Panc1 (cell line): ENCODE results near the gene ARGLU1. TPM values are rescaled to one million over a fixed set of nuclear protein-coding genes. Genes with fewer than 3 reads are reported as not detected.

ENCODE experiments used
- ATAC-seq: fragments of 200-7000 bp; cut with Tn5 transposase; 2 replicates; pipeline ENCODE4 v1.9.1; 2020; ENCODE audit warnings: mild to moderate bottlenecking, moderate library complexity
- BruUV-seq: library from RNA; stranded (reverse); fragments of 400-500 nt; replicated peaks from 2 replicates; lab custom pipeline; 2021; lab: Mats Ljungman, UMichigan
- CTCF ChIA-PET: fragments of 300-600 bp; sonication (Branson Sonifier 250); formaldehyde crosslinking; loops from one replicate; lab custom pipeline; 2022; ENCODE audit warnings: antibody characterized with exemption; lab: Charles Lee
- POLR2A ChIA-PET: fragments of 300-600 bp; sonication (Branson Sonifier 250); formaldehyde crosslinking; loops from one replicate; lab custom pipeline; 2022; ENCODE audit warnings: antibody characterized with exemption; lab: Charles Lee
- DNase-seq: peaks from one replicate; pipeline ENCODE4 v3.0.0-alpha.2; 2010; ENCODE audit warnings: low read depth, low spot score
- H3K27ac ChIP-seq: 2 replicates; pipeline ENCODE4 v1.5.1; 2011; ENCODE audit warnings: mild to moderate bottlenecking, low read length, inconsistent platforms
- H3K27me3 ChIP-seq: fragments of 200-500 bp; sonication (Bioruptor generic); 2 replicates; pipeline ENCODE4 v1.6.0; 2014; ENCODE audit warnings: low read length, inconsistent platforms; ENCODE audit not compliant: control insufficient read depth, insufficient read depth
- H3K36me3 ChIP-seq: fragments of 200-500 bp; sonication (Bioruptor generic); 2 replicates; pipeline ENCODE4 v1.5.1; 2014; ENCODE audit warnings: inconsistent platforms, mild to moderate bottlenecking, low read length, moderate library complexity; ENCODE audit not compliant: control insufficient read depth, insufficient read depth
- H3K4me1 ChIP-seq: 2 replicates; pipeline ENCODE4 v1.5.1; 2011; ENCODE audit warnings: inconsistent platforms, mild to moderate bottlenecking, low read length, moderate library complexity; ENCODE audit not compliant: control insufficient read depth, insufficient read depth
- H3K4me3 ChIP-seq, 2 experiments: 2 replicates each; pipeline ENCODE4 v1.5.1; 2011 to 2012; ENCODE audit warnings: low read depth in 2 of 2, low read length in 2 of 2, mild to moderate bottlenecking in 2 of 2, inconsistent platforms in 1 of 2, moderate library complexity in 1 of 2
- H3K9me3 ChIP-seq: fragments of 200-500 bp; sonication (Bioruptor generic); 2 replicates; pipeline ENCODE4 v1.5.1; 2014; ENCODE audit warnings: low read depth, mild to moderate bottlenecking, inconsistent platforms, low read length, moderate library complexity; ENCODE audit not compliant: control insufficient read depth, insufficient read depth
- POLR2AphosphoS5 ChIP-seq: IDR thresholded peaks from 2 replicates; pipeline ENCODE4 v1.6.1; 2012; ENCODE audit warnings: mild to moderate bottlenecking, low read depth, low read length, moderate library complexity
- SIN3A ChIP-seq: IDR thresholded peaks from 2 replicates; pipeline ENCODE4 v1.6.1; 2012; ENCODE audit warnings: low read depth, mild to moderate bottlenecking, low read length, moderate library complexity, borderline replicate concordance; ENCODE audit not compliant: insufficient read depth
- TCF7L2 ChIP-seq: IDR thresholded peaks from 2 replicates; pipeline ENCODE4 v1.6.1; 2011; ENCODE audit warnings: mild to moderate bottlenecking, low read depth, low read length, inconsistent platforms
- in situ Hi-C: cut with HindIII; loops from 2 replicates; pipeline ENCODE4 v1.10.0; 2016; ENCODE audit warnings: low sequenced_read_pairs, low pct_unique_long_range_greater_than_20kb
- intact Hi-C: fragments of 100-400 bp; cut with micrococcal nuclease; formaldehyde crosslinking; loops from one replicate; pipeline ENCODE4 v1.10.0; 2022; ENCODE audit not compliant: unreplicated experiment
- total RNA-seq: library from RNA; stranded (reverse); gene quantifications from one replicate; pipeline ENCODE4 v1.2.1, GENCODE V29; 2021; ENCODE audit not compliant: unreplicated experiment
- TF ChIP-seq, protein P1 (sequence below), 2 experiments: IDR thresholded peaks; 2 replicates each; pipeline ENCODE4 v1.6.1; 2011 to 2012; ENCODE audit warnings: low read depth in 2 of 2, control low read depth in 1 of 2, low read length in 1 of 2, mild to moderate bottlenecking in 1 of 2, moderate library complexity in 1 of 2; ENCODE audit not compliant: insufficient read depth in 1 of 2
- TF ChIP-seq, protein P2 (sequence below): fragments of 450-650 bp; IDR thresholded peaks from 2 replicates; pipeline ENCODE4 v1.5.1; 2017; ENCODE audit warnings: mild to moderate bottlenecking

The ARGLU1 gene
- total RNA-seq, 1 experiment from 2014 or later, result 38.5 TPM

DNA sequence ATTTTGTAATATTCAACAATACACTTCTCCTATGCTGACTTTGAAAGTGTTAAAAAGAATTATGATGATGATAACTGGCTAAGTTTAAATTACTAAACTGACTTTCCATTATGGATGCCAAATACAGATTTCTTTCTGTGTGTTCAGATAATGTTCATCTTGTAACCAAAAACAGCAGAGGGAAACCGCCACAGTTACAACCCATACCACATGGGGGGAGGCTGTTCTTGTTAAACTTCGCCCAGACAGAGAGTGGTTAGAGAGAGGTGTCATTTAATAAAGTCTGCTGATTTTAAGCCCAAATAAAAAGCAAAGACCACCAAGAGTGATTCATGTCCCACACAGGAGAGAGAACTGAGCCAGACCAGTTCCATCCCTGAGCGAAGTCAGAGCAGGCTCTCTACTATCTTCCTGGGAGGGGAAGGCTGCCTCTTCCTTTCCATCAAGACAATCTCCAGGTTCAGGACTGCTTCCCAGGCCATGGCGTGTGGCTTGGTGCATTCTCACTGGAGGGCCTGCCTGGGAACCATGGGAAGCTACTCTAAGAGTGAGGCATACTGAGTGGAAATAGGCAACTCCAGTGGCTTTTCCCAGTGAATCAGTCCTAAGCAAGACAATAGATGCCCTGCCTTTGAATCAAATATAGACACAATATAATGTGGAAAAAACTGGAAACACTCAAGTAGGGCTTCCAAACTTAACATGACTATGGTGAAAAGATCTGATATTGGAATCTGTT, 50.7 kb downstream of the ARGLU1 start:
- BruUV-seq, result no TSS peak

DNA sequence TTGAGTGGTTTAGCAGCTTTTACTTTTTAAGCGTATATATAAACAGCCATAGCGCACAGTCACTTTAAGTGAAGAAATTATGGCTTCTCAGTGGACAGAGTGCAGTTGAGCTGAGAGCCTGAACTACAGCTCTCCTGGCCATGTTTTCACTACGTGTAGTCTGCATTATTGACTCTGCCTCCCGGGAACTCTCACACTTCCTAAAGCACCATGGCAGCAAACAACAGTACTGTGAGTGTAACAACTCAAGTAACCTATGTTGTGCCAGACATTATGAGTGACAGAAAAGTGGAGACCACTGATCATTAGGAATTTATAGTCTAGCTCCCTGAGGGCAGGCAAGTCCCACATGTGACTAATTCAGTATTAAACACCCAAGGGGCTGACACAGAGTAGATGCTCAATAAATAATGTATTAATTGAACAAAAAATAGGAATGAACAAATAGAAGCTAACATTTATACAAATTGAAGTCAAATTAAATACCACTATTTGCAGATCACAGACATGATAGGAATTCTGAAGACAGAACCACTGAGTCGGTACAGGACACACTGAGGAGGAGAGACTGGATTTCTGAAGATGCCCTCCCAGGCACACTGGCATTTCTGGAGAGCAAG, 52.2 kb downstream of the ARGLU1 start:
- no peaks in the 10 kb centered on the region for H3K36me3 ChIP-seq
- H3K4me1 ChIP-seq, result no peaks in the 10 kb centered on the region; the same call in 1 of the 2 replicates
- no peak for ATAC-seq
- no peak overlapping the region for H3K27ac ChIP-seq
- CTCF ChIA-PET, result no interaction called here
- no peak overlapping the region for H3K4me3 ChIP-seq
- POLR2A ChIA-PET, result no interaction called here
- no peak for DNase-seq
- BruUV-seq, result no TSS peak
- intact Hi-C loops (no loop called here), in situ Hi-C loops (no loop called here)
- TF ChIP-seq, protein P1, sequence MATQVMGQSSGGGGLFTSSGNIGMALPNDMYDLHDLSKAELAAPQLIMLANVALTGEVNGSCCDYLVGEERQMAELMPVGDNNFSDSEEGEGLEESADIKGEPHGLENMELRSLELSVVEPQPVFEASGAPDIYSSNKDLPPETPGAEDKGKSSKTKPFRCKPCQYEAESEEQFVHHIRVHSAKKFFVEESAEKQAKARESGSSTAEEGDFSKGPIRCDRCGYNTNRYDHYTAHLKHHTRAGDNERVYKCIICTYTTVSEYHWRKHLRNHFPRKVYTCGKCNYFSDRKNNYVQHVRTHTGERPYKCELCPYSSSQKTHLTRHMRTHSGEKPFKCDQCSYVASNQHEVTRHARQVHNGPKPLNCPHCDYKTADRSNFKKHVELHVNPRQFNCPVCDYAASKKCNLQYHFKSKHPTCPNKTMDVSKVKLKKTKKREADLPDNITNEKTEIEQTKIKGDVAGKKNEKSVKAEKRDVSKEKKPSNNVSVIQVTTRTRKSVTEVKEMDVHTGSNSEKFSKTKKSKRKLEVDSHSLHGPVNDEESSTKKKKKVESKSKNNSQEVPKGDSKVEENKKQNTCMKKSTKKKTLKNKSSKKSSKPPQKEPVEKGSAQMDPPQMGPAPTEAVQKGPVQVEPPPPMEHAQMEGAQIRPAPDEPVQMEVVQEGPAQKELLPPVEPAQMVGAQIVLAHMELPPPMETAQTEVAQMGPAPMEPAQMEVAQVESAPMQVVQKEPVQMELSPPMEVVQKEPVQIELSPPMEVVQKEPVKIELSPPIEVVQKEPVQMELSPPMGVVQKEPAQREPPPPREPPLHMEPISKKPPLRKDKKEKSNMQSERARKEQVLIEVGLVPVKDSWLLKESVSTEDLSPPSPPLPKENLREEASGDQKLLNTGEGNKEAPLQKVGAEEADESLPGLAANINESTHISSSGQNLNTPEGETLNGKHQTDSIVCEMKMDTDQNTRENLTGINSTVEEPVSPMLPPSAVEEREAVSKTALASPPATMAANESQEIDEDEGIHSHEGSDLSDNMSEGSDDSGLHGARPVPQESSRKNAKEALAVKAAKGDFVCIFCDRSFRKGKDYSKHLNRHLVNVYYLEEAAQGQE (IDR thresholded peaks at IDR 0.05; ENCODE audit: insufficient read depth in 1 of 2, low read depth in 2 of 2, low read length in 1 of 2), result no peak
- TF ChIP-seq SIN3A, result no peak
- H3K9me3 ChIP-seq, result no peaks in the 10 kb centered on the region
- no peaks in the 10 kb centered on the region for H3K27me3 ChIP-seq

More for the DNA sequence above, 50.7 kb downstream of the ARGLU1 start:
- POLR2A ChIA-PET, result no interaction called here
- CTCF ChIA-PET, result no interaction called here
- Histone ChIP-seq H3K27ac (no peak overlapping the region), H3K4me3 (no peak overlapping the region), H3K27me3 (no peaks in the 10 kb centered on the region), H3K36me3 (no peaks in the 10 kb centered on the region), H3K4me1 (no peaks in the 10 kb centered on the region; the same call in 1 of the 2 replicates), H3K9me3 (no peaks in the 10 kb centered on the region)
- ATAC-seq, result no peak
- intact Hi-C loops (no loop called here), in situ Hi-C loops (no loop called here)
- TF ChIP-seq POLR2AphosphoS5 (no peak), SIN3A (no peak)
- no peak for DNase-seq

DNA sequence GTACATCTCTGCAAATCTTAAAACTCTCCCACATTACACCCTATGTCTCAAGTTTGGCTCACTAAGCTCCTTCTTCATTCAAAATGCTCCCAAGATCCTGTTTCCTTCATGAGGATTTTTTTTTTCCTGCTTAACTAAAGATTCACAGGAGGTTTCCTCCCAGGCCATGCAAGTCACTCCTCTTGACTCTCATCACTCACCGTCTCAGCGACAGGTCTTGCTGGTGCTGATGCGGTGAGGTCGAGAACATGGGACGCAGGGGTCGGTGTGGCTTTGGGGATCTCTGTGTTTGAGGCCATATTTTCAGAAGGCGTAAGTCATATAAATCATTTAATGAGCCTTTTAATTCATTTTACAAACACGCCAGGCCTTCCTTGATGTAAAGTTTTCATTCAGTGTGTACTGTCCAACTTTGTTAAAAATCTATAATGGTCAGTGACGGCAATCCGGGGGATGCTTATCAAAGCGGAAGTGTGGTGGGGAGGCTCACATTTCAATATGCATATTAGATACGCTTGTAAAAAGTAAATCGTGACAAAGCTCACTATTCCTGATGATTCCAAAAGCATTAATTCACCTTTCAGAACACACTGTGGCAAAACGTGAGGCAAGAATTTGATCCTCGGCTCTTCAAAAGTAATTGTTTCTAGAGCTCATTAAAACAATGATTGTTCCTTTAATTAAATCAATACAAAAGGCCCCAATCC, 52.9 kb downstream of the ARGLU1 start:
- ChIA-PET CTCF (no interaction called here), POLR2A (no interaction called here)
- H3K9me3 ChIP-seq, result no peaks in the 10 kb centered on the region
- no peaks in the 10 kb centered on the region for H3K36me3 ChIP-seq
- TF ChIP-seq, protein P1 (IDR thresholded peaks at IDR 0.05; ENCODE audit: insufficient read depth in 1 of 2, low read depth in 2 of 2, low read length in 1 of 2), result no peak
- TF ChIP-seq SIN3A, result no peak
- no peak for TF ChIP-seq TCF7L2
- TF ChIP-seq, protein P2, sequence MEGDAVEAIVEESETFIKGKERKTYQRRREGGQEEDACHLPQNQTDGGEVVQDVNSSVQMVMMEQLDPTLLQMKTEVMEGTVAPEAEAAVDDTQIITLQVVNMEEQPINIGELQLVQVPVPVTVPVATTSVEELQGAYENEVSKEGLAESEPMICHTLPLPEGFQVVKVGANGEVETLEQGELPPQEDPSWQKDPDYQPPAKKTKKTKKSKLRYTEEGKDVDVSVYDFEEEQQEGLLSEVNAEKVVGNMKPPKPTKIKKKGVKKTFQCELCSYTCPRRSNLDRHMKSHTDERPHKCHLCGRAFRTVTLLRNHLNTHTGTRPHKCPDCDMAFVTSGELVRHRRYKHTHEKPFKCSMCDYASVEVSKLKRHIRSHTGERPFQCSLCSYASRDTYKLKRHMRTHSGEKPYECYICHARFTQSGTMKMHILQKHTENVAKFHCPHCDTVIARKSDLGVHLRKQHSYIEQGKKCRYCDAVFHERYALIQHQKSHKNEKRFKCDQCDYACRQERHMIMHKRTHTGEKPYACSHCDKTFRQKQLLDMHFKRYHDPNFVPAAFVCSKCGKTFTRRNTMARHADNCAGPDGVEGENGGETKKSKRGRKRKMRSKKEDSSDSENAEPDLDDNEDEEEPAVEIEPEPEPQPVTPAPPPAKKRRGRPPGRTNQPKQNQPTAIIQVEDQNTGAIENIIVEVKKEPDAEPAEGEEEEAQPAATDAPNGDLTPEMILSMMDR, result no peak
- no peak for TF ChIP-seq POLR2AphosphoS5
- no peak overlapping the region for H3K27ac ChIP-seq
- H3K27me3 ChIP-seq, result no peaks in the 10 kb centered on the region
- intact Hi-C loops, result no loop called here
- BruUV-seq, result no TSS peak
- H3K4me1 ChIP-seq, result no peaks in the 10 kb centered on the region
- in situ Hi-C loops, result no loop called here
- no peak overlapping the region for H3K4me3 ChIP-seq
- DNase-seq (no peak), ATAC-seq (no peak)
